ENCODE data around the gene CAPN11.

CAPN11 gene

GRCh38 chr6:44158770-44159228 is at the start of gene CAPN11:
TSS of gene CAPN11 (plus strand) at chr6:44158820. CDS start at chr6:44158849, 29 bp downstream.
- no peaks in the 10 kb centered on the region for H3K9me3 ChIP-seq (ENCODE audit: insufficient read depth, low read length)
- H3K9ac ChIP-seq (ENCODE audit: low read length) = no peak within 1 kb of the TSS
- no peaks in the 10 kb centered on the region for H4K20me1 ChIP-seq (ENCODE audit: low read depth, low read length)
- H3K4me3 ChIP-seq (ENCODE audit: insufficient read depth, low read length, poor library complexity, severe bottlenecking) = no peak within 1 kb of the TSS
- no peak within 1 kb of the TSS for H3K27ac ChIP-seq (ENCODE audit: low read depth, low read length)
- H3K9me2 ChIP-seq (replicated peaks; ENCODE audit: insufficient read depth, low read length) = no peaks in the 10 kb centered on the region
- no peaks in the 10 kb centered on the region for H3F3A ChIP-seq (ENCODE audit: insufficient read depth)
- no peak within 1 kb of the TSS for H3K4me2 ChIP-seq (ENCODE audit: low read depth, low read length, poor library complexity, severe bottlenecking)
- TF ChIP-seq CTCF (IDR thresholded peaks at IDR 0.05; ENCODE audit: insufficient read depth, low read length, poor library complexity, severe bottlenecking) (no peak), EZH2phosphoT487 (conservative IDR thresholded peaks at IDR 0.05; ENCODE audit: low read length) (no peak)
- no peak within 1 kb of the TSS for H2AFZ ChIP-seq (ENCODE audit: low read depth, low read length, severe bottlenecking)
- no peaks in the 10 kb centered on the region for H3K27me3 ChIP-seq (ENCODE audit: low read length)
- H3K36me3 ChIP-seq (ENCODE audit: low read length) = no peaks in the 10 kb centered on the region
- H3K79me2 ChIP-seq (ENCODE audit: insufficient read depth, low read length) = no peaks in the 10 kb centered on the region

- no peak overlapping the region for H2AFZ ChIP-seq (ENCODE audit: low read depth, low read length, severe bottlenecking)
- no peak overlapping the region for H3K4me3 ChIP-seq (ENCODE audit: insufficient read depth, low read length, poor library complexity, severe bottlenecking)
- peaks cover 15% of the 10 kb centered on the region; the same call in 1 of the 2 replicates for H3K79me2 ChIP-seq (ENCODE audit: insufficient read depth, low read length)
- H3K27me3 ChIP-seq (ENCODE audit: low read length) = no peaks in the 10 kb centered on the region
- H3K9me3 ChIP-seq (ENCODE audit: insufficient read depth, low read length) = no peaks in the 10 kb centered on the region
- TF ChIP-seq EZH2phosphoT487 (conservative IDR thresholded peaks at IDR 0.05; ENCODE audit: low read length) = no peak
- TF ChIP-seq CTCF (IDR thresholded peaks at IDR 0.05; ENCODE audit: insufficient read depth, low read length, poor library complexity, severe bottlenecking) = no peak
- H3K4me2 ChIP-seq (ENCODE audit: low read depth, low read length, poor library complexity, severe bottlenecking) = no peak overlapping the region
- H3K36me3 ChIP-seq (ENCODE audit: low read length) = peaks cover 12% of the 10 kb centered on the region; the same call in 1 of the 2 replicates
- no peak overlapping the region for H3K27ac ChIP-seq (ENCODE audit: low read depth, low read length)
- no peaks in the 10 kb centered on the region for H3K9me2 ChIP-seq (replicated peaks; ENCODE audit: insufficient read depth, low read length)
- no peak overlapping the region for H3K9ac ChIP-seq (ENCODE audit: low read length)
- 0 out of 2 replicates have a peak, but pooled peaks cover 7% of the 10 kb centered on the region for H4K20me1 ChIP-seq (ENCODE audit: low read depth, low read length)
- no peaks in the 10 kb centered on the region for H3F3A ChIP-seq (ENCODE audit: insufficient read depth)
Measured at GRCh38 chr6:44109212-44109611, 49.4 kb upstream of the CAPN11 start.

- TF ChIP-seq CTCF (IDR thresholded peaks at IDR 0.05; ENCODE audit: insufficient read depth, low read length, poor library complexity, severe bottlenecking) = no peak
- TF ChIP-seq EZH2phosphoT487 (conservative IDR thresholded peaks at IDR 0.05; ENCODE audit: low read length) = no peak
- Histone ChIP-seq H3K9ac (ENCODE audit: low read length) (no peak overlapping the region), H3K4me2 (ENCODE audit: low read depth, low read length, poor library complexity, severe bottlenecking) (no peak overlapping the region), H3K79me2 (ENCODE audit: insufficient read depth, low read length) (peaks cover 20% of the 10 kb centered on the region), H4K20me1 (ENCODE audit: low read depth, low read length) (peaks cover 7% of the 10 kb centered on the region; the same call in 1 of the 2 replicates), H3K36me3 (ENCODE audit: low read length) (peaks cover 13% of the 10 kb centered on the region; the same call in 1 of the 2 replicates), H3F3A (ENCODE audit: insufficient read depth) (no peaks in the 10 kb centered on the region), H3K9me2 (replicated peaks; ENCODE audit: insufficient read depth, low read length) (no peaks in the 10 kb centered on the region), H3K27me3 (ENCODE audit: low read length) (no peaks in the 10 kb centered on the region), H2AFZ (ENCODE audit: low read depth, low read length, severe bottlenecking) (no peak overlapping the region), H3K9me3 (ENCODE audit: insufficient read depth, low read length) (no peaks in the 10 kb centered on the region), H3K4me3 (ENCODE audit: insufficient read depth, low read length, poor library complexity, severe bottlenecking) (no peak overlapping the region), H3K27ac (ENCODE audit: low read depth, low read length) (no peak overlapping the region)
Measured at GRCh38 chr6:44110005-44110676, 48.5 kb upstream of the CAPN11 start.

All from SU-DHL-6 (cell line).